Spleen (tissue), 7 donors: ENCODE measurements around the gene PTPRN2.

Experiments
- POLR2A ChIP-seq, 3 donors: fragments of 450-650 bp; IDR thresholded peaks; one replicate each; pipeline ENCODE4 v1.5.1; 2017; ENCODE audit warnings: antibody characterized with exemption in 3 of 3, mild to moderate bottlenecking in 1 of 3
- POLR2AphosphoS5 ChIP-seq, 3 donors: sonication (generic); formaldehyde crosslinking; IDR thresholded peaks; one replicate each; pipeline ENCODE4 v1.5.1; 2017; ENCODE audit warnings: antibody characterized with exemption in 3 of 3
- TF ChIP-seq, protein P1 (sequence below), 11 experiments: fragments of 200-600 bp in 7 of 11; fragments of 450-650 bp in 4 of 11; sonication (generic) in 4 of 11; IDR thresholded peaks in 8 of 11; conservative IDR thresholded peaks in 3 of 11; 1 replicate in 7 of 11; 2 replicates in 4 of 11; pipeline versions ENCODE4 v1.4.0 to v1.8.0; 2016 to 2021; ENCODE audit warnings: antibody characterized with exemption in 11 of 11, inconsistent platforms in 4 of 11, mild to moderate bottlenecking in 1 of 11
- donor health status: DM: no; HTN: no; CAD: no; lungs with moderate emphysema.
- donor health status: DM: no; HTN: no; CAD: no.
- donor health status: DM: no; HTN: no; CAD: no.

DNA sequence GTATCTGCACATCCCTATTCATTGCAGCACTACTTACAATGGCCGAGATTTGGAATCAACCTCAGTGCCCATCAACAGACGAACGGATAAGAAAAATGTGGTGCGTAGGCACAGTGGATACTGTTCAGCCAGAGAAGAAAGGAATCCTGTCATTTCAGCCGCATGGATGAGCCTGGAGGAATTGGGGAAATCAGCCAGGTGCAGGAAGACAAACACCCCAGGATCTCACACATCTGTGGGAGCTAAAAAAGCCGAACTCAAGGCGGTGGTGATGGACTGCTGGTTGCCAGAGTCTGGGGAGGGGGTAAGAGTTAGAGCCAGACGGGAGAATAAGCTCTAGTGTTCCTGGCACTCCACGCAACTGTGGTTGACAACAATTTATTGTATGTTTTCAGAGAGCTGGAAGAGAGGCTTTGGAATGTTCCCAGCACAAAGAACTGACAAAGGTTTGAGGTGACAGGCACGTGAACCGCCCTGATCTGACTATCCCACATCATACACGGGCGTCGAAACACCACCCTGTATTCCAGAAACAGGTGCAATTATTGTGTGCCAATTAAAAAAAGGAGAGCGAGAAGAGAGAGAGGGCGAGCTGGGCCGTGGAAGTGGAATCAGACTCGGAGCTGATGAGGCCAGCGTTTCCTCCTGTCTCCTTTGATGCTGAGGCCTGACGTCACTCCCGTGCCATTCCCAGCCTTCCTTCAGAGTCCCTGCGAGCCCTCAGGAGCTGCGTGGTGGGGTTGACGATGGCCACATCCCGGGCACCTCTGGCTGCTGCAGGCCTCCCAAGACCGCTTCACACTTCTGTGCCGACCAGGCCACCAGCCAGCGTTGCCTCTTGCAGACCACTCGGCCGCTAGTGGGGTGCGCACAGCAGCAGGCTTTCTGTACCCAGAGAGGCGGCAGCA is 1061.4 kb downstream of the PTPRN2 start:
- TF ChIP-seq, protein P1, sequence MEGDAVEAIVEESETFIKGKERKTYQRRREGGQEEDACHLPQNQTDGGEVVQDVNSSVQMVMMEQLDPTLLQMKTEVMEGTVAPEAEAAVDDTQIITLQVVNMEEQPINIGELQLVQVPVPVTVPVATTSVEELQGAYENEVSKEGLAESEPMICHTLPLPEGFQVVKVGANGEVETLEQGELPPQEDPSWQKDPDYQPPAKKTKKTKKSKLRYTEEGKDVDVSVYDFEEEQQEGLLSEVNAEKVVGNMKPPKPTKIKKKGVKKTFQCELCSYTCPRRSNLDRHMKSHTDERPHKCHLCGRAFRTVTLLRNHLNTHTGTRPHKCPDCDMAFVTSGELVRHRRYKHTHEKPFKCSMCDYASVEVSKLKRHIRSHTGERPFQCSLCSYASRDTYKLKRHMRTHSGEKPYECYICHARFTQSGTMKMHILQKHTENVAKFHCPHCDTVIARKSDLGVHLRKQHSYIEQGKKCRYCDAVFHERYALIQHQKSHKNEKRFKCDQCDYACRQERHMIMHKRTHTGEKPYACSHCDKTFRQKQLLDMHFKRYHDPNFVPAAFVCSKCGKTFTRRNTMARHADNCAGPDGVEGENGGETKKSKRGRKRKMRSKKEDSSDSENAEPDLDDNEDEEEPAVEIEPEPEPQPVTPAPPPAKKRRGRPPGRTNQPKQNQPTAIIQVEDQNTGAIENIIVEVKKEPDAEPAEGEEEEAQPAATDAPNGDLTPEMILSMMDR (IDR thresholded peaks at IDR 0.05 in 8 of 11, conservative IDR thresholded peaks at IDR 0.05 in 3 of 11) = no peak
- TF ChIP-seq POLR2A (IDR thresholded peaks at IDR 0.05) = no peak
- no peak for TF ChIP-seq POLR2AphosphoS5 (IDR thresholded peaks at IDR 0.05)
